Chondrocyte (in vitro differentiated cells): ENCODE data around the gene ARHGEF19. TPM values are rescaled to one million over a fixed set of nuclear protein-coding genes. Genes with fewer than 3 reads are reported as not detected.
A peak's percentile ranks its signal among the peaks of the same experiment; 100 is the strongest.

ENCODE experiments used
- DNase-seq: peaks from one replicate; pipeline ENCODE4 v3.0.0; 2021; ENCODE audit warnings: mixed read lengths, low spot score
- H3K27ac Mint-ChIP-seq: one replicate; pipeline ENCODE4 v1.8.0; 2021; ENCODE audit warnings: mild to moderate bottlenecking, moderate library complexity, mixed read lengths; ENCODE audit not compliant: unreplicated experiment
- H3K27me3 Mint-ChIP-seq: 2 replicates; pipeline ENCODE4 v1.8.0; 2021; ENCODE audit warnings: low read depth, mixed read lengths
- H3K36me3 Mint-ChIP-seq: 2 replicates; pipeline ENCODE4 v1.8.0; 2021; ENCODE audit warnings: low read depth, mixed read lengths
- H3K4me1 Mint-ChIP-seq: 2 replicates; pipeline ENCODE4 v1.8.0; 2021; ENCODE audit warnings: low read depth, mild to moderate bottlenecking, mixed read lengths
- H3K4me3 Mint-ChIP-seq: one replicate; pipeline ENCODE4 v1.8.0; 2021; ENCODE audit warnings: mild to moderate bottlenecking, moderate library complexity, mixed read lengths; ENCODE audit not compliant: unreplicated experiment
- H3K9me3 Mint-ChIP-seq: 2 replicates; pipeline ENCODE4 v1.8.0; 2021; ENCODE audit warnings: low read depth, mixed read lengths
- total RNA-seq: library from RNA; stranded (reverse); gene quantifications from 3 replicates; pipeline ENCODE4 v1.2.1, GENCODE V29; 2021
- TF ChIP-seq, protein P1 (sequence below): fragments of 200-600 bp; sonication (generic); IDR thresholded peaks from 2 replicates; pipeline ENCODE4 v1.5.0; 2021; ENCODE audit warnings: antibody characterized with exemption, mild to moderate bottlenecking, moderate library complexity

The ARHGEF19 gene
- total RNA-seq, 1 donor from 2014 or later: 16.1 TPM

DNA sequence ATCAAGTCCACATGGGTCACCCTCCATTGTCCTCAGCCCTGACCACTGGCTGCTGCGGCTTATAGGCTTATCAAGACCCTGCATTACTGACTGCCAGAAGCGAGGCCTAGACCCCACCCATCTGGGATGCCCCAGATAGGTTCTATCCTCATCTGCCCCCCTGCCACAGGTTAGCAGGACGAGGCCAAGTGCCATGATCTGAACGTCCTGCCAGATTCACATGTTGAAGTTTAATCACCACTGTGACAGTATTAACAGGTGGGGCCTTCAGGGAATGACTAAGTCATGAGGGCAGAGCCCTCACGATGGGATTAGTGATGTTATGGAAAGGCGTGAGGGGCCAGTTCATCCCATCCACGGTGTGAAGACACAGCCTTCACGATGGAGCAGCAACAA lies 30.8 kb upstream of the ARHGEF19 start:
- no peak overlapping the region for H3K27ac Mint-ChIP-seq
- no peaks in the 10 kb centered on the region for H3K27me3 Mint-ChIP-seq
- H3K4me1 Mint-ChIP-seq: peaks cover 15% of the 10 kb centered on the region
- TF ChIP-seq, protein P1, sequence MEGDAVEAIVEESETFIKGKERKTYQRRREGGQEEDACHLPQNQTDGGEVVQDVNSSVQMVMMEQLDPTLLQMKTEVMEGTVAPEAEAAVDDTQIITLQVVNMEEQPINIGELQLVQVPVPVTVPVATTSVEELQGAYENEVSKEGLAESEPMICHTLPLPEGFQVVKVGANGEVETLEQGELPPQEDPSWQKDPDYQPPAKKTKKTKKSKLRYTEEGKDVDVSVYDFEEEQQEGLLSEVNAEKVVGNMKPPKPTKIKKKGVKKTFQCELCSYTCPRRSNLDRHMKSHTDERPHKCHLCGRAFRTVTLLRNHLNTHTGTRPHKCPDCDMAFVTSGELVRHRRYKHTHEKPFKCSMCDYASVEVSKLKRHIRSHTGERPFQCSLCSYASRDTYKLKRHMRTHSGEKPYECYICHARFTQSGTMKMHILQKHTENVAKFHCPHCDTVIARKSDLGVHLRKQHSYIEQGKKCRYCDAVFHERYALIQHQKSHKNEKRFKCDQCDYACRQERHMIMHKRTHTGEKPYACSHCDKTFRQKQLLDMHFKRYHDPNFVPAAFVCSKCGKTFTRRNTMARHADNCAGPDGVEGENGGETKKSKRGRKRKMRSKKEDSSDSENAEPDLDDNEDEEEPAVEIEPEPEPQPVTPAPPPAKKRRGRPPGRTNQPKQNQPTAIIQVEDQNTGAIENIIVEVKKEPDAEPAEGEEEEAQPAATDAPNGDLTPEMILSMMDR: no peak
- DNase-seq: peak; percentile 41
- H3K4me3 Mint-ChIP-seq: no peak overlapping the region
- peaks cover 6% of the 10 kb centered on the region for H3K36me3 Mint-ChIP-seq
- H3K9me3 Mint-ChIP-seq: no peaks in the 10 kb centered on the region

DNA sequence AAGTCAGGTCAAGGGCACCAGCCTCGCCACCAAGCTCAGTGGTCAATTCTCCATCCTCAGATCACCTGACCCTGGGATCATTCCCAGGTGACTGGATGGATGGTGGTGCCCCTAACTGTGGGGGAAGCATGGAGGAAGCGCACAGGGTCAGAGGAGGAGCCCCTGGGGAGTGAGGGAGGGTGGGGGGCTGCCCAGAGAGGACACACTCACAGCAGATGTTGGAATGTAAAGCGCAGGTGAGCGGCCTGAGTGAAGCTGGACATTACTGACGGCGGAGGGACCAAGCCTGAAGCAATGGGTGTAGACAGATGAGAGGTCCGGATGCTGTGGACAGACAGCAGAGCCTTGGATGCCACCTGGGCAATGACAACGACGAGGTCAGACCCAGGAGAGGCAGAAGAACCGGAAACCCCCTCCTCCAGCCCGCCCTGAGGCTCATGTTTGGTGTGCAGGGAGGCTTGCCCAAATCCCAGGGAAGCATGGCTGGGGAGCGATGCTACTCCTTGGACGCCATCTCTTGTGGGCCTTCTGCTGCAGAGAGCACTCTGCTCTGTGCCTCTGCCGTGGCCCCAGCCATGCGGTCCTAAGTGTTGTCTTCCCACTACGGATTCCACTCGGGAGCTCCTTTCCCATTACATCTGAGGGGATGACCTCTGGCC lies 30.2 kb upstream of the ARHGEF19 start:
- H3K4me3 Mint-ChIP-seq: no peak overlapping the region
- DNase-seq: peak; percentile 66
- TF ChIP-seq, protein P1: no peak
- peaks cover 12% of the 10 kb centered on the region for H3K4me1 Mint-ChIP-seq
- no peaks in the 10 kb centered on the region for H3K27me3 Mint-ChIP-seq
- peaks cover 5% of the 10 kb centered on the region for H3K36me3 Mint-ChIP-seq
- H3K27ac Mint-ChIP-seq: no peak overlapping the region
- H3K9me3 Mint-ChIP-seq: no peaks in the 10 kb centered on the region

DNA sequence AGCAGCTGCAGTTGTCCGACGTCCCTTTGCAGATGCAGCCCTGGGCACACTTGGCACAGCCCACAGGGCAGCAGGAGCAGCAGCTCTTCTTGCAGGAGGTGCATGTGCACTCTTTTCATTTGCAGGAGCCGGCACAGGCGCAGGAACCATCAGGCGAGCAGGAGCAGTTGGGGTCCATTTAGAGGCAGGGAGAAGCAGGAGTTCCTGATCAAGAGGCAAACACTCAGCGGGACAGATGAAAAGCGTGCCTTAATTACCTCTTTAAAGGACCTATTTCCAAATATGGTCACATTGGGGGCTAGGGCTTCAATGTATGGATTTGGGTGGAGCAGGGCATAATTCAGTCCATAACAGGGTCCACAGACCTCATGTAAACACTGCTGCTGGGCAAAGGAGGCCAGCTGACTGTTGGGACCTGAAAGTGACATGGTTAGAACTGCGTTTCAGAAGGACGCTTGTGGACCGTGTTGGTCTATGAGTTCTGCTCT lies 28.8 kb upstream of the ARHGEF19 start:
- Mint-ChIP-seq H3K36me3 (peaks cover 2% of the 10 kb centered on the region), H3K9me3 (no peaks in the 10 kb centered on the region), H3K27ac (no peak overlapping the region), H3K27me3 (no peaks in the 10 kb centered on the region), H3K4me3 (no peak overlapping the region), H3K4me1 (peaks cover 15% of the 10 kb centered on the region)
- DNase-seq: peak; percentile 50
- TF ChIP-seq, protein P1: no peak

DNA sequence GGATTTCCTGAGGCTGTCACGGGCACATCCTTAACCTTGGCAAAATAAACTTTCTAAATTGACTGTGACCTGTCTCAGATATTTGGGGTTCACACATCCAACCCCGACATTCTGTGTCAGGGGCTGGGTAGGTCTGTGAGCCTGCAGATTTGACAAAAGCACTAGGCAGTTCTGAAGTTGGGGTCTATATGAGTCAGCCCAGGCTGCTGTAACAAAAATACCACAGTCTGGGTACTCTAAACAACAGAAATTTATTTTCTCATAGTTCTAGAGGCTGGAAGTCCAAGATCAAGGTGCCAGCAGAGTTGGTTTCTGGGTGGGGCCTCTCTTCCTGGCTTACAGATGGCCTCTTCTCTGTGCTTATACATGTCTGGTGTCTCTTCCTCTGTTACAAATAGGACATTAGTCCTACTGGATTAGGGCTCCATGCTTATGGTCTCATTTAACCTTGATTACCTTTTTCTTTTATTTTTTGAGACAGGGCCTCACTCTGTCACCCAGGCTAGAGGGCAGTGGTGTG lies 27.6 kb upstream of the ARHGEF19 start:
- H3K4me3 Mint-ChIP-seq: no peak overlapping the region
- no peak overlapping the region for H3K27ac Mint-ChIP-seq
- peaks cover 19% of the 10 kb centered on the region for H3K4me1 Mint-ChIP-seq
- TF ChIP-seq, protein P1: no peak
- no peak for DNase-seq
- no peaks in the 10 kb centered on the region for H3K9me3 Mint-ChIP-seq
- H3K27me3 Mint-ChIP-seq: no peaks in the 10 kb centered on the region
- H3K36me3 Mint-ChIP-seq: no peaks in the 10 kb centered on the region

DNA sequence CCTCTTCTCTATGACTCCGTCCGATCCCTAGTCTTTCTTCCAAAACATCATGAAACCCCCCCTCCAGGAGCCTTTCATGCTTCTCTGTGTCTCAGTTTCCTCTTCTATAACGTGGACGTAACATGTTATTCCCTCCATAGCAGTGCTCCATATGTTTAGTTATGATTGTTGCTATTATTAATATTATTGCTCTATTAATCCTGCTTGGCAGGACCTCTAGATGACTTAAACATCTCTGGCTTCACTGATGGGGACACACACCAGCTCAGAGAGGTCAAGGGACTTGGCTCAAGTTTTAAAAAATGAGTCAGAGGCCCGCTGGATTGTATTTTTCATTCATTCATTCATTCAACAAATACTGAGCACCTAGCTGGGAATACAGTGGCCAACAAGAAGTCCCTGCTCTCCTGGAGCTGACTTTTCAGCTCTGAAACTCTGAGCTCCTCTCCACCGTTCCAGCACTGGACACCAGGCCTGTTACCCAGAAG lies 24.9 kb upstream of the ARHGEF19 start:
- H3K4me3 Mint-ChIP-seq: peak overlapping the region; percentile 80
- H3K36me3 Mint-ChIP-seq: peaks cover under 1% of the 10 kb centered on the region
- TF ChIP-seq, protein P1: no peak
- DNase-seq: no peak
- H3K4me1 Mint-ChIP-seq: peaks cover 16% of the 10 kb centered on the region
- H3K27ac Mint-ChIP-seq: peak overlapping the region; percentile 96
- H3K27me3 Mint-ChIP-seq: no peaks in the 10 kb centered on the region
- H3K9me3 Mint-ChIP-seq: no peaks in the 10 kb centered on the region
